Neural cell (in vitro differentiated cells): ENCODE measurements around the gene BBOF1. TPM values are rescaled to one million over a fixed set of nuclear protein-coding genes. Genes with fewer than 3 reads are reported as not detected.
"Not testable (repeated sequence)": the region's sequence is repeated elsewhere in the genome, so short reads cannot be mapped to it uniquely, and the experiment has no call there.

Experiments used
- H2AFZ ChIP-seq: fragments of 200-600, 300-800 bp; sonication (generic), shearing (Covaris generic); 2 replicates; pipeline ENCODE4 v1.6.0; 2014; ENCODE audit warnings: low read depth, mild to moderate bottlenecking, antibody characterized with exemption, low read length, moderate library complexity
- H3F3A ChIP-seq: fragments of 200-600 bp; shearing (Covaris generic); 2 replicates; pipeline ENCODE4 v1.6.1; 2016; ENCODE audit warnings: mild to moderate bottlenecking, moderate library complexity, mixed read lengths, antibody characterized with exemption, low read length; ENCODE audit not compliant: insufficient read depth, poor library complexity, severe bottlenecking
- H3K27ac ChIP-seq: fragments of 200-600, 300-800 bp; sonication (generic), shearing (Covaris generic); 2 replicates; pipeline ENCODE4 v1.5.1; 2014; ENCODE audit warnings: mild to moderate bottlenecking, low read length, moderate library complexity
- H3K27me3 ChIP-seq: fragments of 300-800, 200-600 bp; sonication (generic), shearing (Covaris generic); 2 replicates; pipeline ENCODE4 v1.6.0; 2014; ENCODE audit warnings: mild to moderate bottlenecking, low read depth, low read length, moderate library complexity; ENCODE audit not compliant: insufficient read depth
- H3K36me3 ChIP-seq: fragments of 300-800, 200-600 bp; sonication (generic), shearing (Covaris generic); 2 replicates; pipeline ENCODE4 v1.5.1; 2014; ENCODE audit warnings: mild to moderate bottlenecking, antibody characterized with exemption, low read length, moderate library complexity; ENCODE audit not compliant: insufficient read depth
- H3K4me2 ChIP-seq: fragments of 300-800, 200-600 bp; sonication (generic), shearing (Covaris generic); 2 replicates; pipeline ENCODE4 v1.6.0; 2014; ENCODE audit warnings: mild to moderate bottlenecking, low read length
- H3K4me3 ChIP-seq: fragments of 300-800, 200-600 bp; sonication (generic), shearing (Covaris generic); 2 replicates; pipeline ENCODE4 v1.5.1; 2014; ENCODE audit warnings: mild to moderate bottlenecking, low read length, moderate library complexity
- H3K79me2 ChIP-seq: fragments of 200-600 bp; shearing (Covaris generic); replicated peaks from 2 replicates; pipeline ENCODE4 v1.6.0; 2014; ENCODE audit warnings: mild to moderate bottlenecking, low read length, moderate library complexity; ENCODE audit not compliant: insufficient read depth
- H3K9ac ChIP-seq: fragments of 300-800, 200-600 bp; sonication (generic), shearing (Covaris generic); 2 replicates; pipeline ENCODE4 v1.6.1; 2016; ENCODE audit warnings: mild to moderate bottlenecking, low read length, mixed read lengths
- H3K9me2 ChIP-seq: fragments of 200-600 bp; shearing (Covaris generic); 2 replicates; pipeline ENCODE4 v1.6.1; 2016; ENCODE audit warnings: mild to moderate bottlenecking, low read length, mixed read lengths; ENCODE audit not compliant: insufficient read depth
- H3K9me3 ChIP-seq: fragments of 200-600, 300-800 bp; sonication (generic), shearing (Covaris generic); 2 replicates; pipeline ENCODE4 v1.6.1; 2016; ENCODE audit warnings: mild to moderate bottlenecking, mixed run types, low read length, moderate library complexity, mixed read lengths
- H4K20me1 ChIP-seq: fragments of 200-600 bp; shearing (Covaris generic); 2 replicates; pipeline ENCODE4 v1.6.1; 2016; ENCODE audit warnings: mild to moderate bottlenecking, mixed run types; ENCODE audit not compliant: insufficient read depth
- CTCF ChIP-seq: fragments of 450-650 bp; IDR thresholded peaks from 2 replicates; pipeline ENCODE4 v1.5.1; 2014; ENCODE audit warnings: antibody characterized with exemption, mild to moderate bottlenecking, moderate library complexity; ENCODE audit not compliant: poor library complexity, severe bottlenecking
- EP300 ChIP-seq: fragments of 450-650 bp; conservative IDR thresholded peaks from 2 replicates; pipeline ENCODE4 v1.6.1; 2014; ENCODE audit warnings: antibody characterized with exemption, mild to moderate bottlenecking, moderate library complexity; ENCODE audit not compliant: poor library complexity, severe bottlenecking
- EZH2 ChIP-seq: fragments of 200-600, 300-800 bp; shearing (Covaris generic), sonication (generic); IDR thresholded peaks from 2 replicates; pipeline ENCODE4 v1.6.1; 2014; ENCODE audit warnings: antibody characterized with exemption, low read length, borderline replicate concordance, mild to moderate bottlenecking; ENCODE audit not compliant: insufficient read depth, poor library complexity, severe bottlenecking
- MXI1 ChIP-seq: fragments of 450-650 bp; conservative IDR thresholded peaks from 2 replicates; pipeline ENCODE4 v1.6.1; 2014; ENCODE audit warnings: antibody characterized with exemption, mild to moderate bottlenecking; ENCODE audit not compliant: poor library complexity, severe bottlenecking
- POLR2AphosphoS5 ChIP-seq: IDR thresholded peaks from 2 replicates; pipeline ENCODE4 v1.6.1; 2012
- RAD21 ChIP-seq: fragments of 450-650 bp; conservative IDR thresholded peaks from 2 replicates; pipeline ENCODE4 v1.6.1; 2014; ENCODE audit warnings: antibody characterized with exemption, mild to moderate bottlenecking, moderate library complexity
- REST ChIP-seq: IDR thresholded peaks from 2 replicates; pipeline ENCODE4 v1.6.1; 2012; ENCODE audit warnings: borderline replicate concordance
- SMC3 ChIP-seq: fragments of 450-650 bp; conservative IDR thresholded peaks from 2 replicates; pipeline ENCODE4 v1.6.1; 2014; ENCODE audit warnings: antibody characterized with exemption, mild to moderate bottlenecking, moderate library complexity; ENCODE audit not compliant: poor library complexity
- TAF1 ChIP-seq: IDR thresholded peaks from 2 replicates; pipeline ENCODE4 v1.6.1; 2012; ENCODE audit warnings: low read depth
- polyA plus RNA-seq: library from polyadenylated mRNA; depleted of rRNA; stranded (reverse); fragments of >200 nt; gene quantifications from 2 replicates; pipeline ENCODE4 v1.2.3, GENCODE V29; 2014

BBOF1 gene
- polyA plus RNA-seq, 1 donor from 2014 or later = 51.4 TPM

GRCh38 chr14:73988656-73989055, 30.5 kb upstream of the BBOF1 start:
- H3K36me3 ChIP-seq, H3K4me3 ChIP-seq, H4K20me1 ChIP-seq, H3K9ac ChIP-seq, H3F3A ChIP-seq, H2AFZ ChIP-seq, H3K9me3 ChIP-seq, H3K4me2 ChIP-seq, H3K27me3 ChIP-seq, H3K9me2 ChIP-seq, H3K27ac ChIP-seq, H3K79me2 ChIP-seq: not testable (repeated sequence)

GRCh38 chr14:73991092-73991491, 28.1 kb upstream of the BBOF1 start:
- Histone ChIP-seq H3K9me3 (no peaks in the 10 kb centered on the region), H3K4me2 (no peak overlapping the region), H3F3A (no peaks in the 10 kb centered on the region), H3K9me2 (no peaks in the 10 kb centered on the region), H3K4me3 (no peak overlapping the region), H3K79me2 (no peaks in the 10 kb centered on the region), H3K36me3 (no peaks in the 10 kb centered on the region), H3K9ac (no peak overlapping the region), H3K27ac (no peak overlapping the region), H2AFZ (no peak overlapping the region), H4K20me1 (no peaks in the 10 kb centered on the region), H3K27me3 (no peaks in the 10 kb centered on the region)
- TF ChIP-seq MXI1 = no peak
- no peak for TF ChIP-seq RAD21
- no peak for TF ChIP-seq EP300
- TF ChIP-seq EZH2 = no peak
- no peak for TF ChIP-seq POLR2AphosphoS5
- TF ChIP-seq REST = no peak
- TF ChIP-seq SMC3 = no peak
- TF ChIP-seq CTCF = no peak
- TF ChIP-seq TAF1 = no peak

- not testable (repeated sequence) for H3K9me3 ChIP-seq, H3K9me2 ChIP-seq, H4K20me1 ChIP-seq, H3K27me3 ChIP-seq, H3K4me3 ChIP-seq, H3K9ac ChIP-seq, H3K27ac ChIP-seq, H2AFZ ChIP-seq, H3K79me2 ChIP-seq, H3F3A ChIP-seq, H3K4me2 ChIP-seq, H3K36me3 ChIP-seq
Measured at GRCh38 chr14:73994926-73995325, 24.2 kb upstream of the BBOF1 start.
